ENCODE results near the gene TTLL10. TPM values are rescaled to one million over a fixed set of nuclear protein-coding genes. Genes with fewer than 3 reads are reported as not detected.

The TTLL10 gene
- total RNA-seq, 1 donor from 2014 or later, result 2.3 TPM

- no peak for DNase-seq (ENCODE audit: low spot score)
These were observed 32.2 kb downstream of the TTLL10 start for GRCh38 chr1:1205769-1206375.

GRCh38 chr1:1206376-1206965 is 32.8 kb downstream of the TTLL10 start, which contains the start of gene TNFRSF18:
Gene TNFRSF18 (minus strand): TSS chr1:1206592. CDS start chr1:1206571, 21 bp downstream.
- DNase-seq (ENCODE audit: low spot score), result no peak

- no peak for DNase-seq (ENCODE audit: low spot score)
These were observed 33.4 kb downstream of the TTLL10 start for GRCh38 chr1:1206966-1207531.

GRCh38 chr1:1207571-1207892 is 33.9 kb downstream of the TTLL10 start:
- no peak for DNase-seq (ENCODE audit: low spot score)

GRCh38 chr1:1208713-1209433 is 35.2 kb downstream of the TTLL10 start:
- no peak for DNase-seq (ENCODE audit: low spot score)

GRCh38 chr1:1210726-1211540 is 37.3 kb downstream of the TTLL10 start:
- DNase-seq (ENCODE audit: low spot score), result no peak

GRCh38 chr1:1211541-1212441 is 38.1 kb downstream of the TTLL10 start:
- DNase-seq (ENCODE audit: low spot score), result no peak

- DNase-seq (ENCODE audit: low spot score), result no peak
These were observed 39.2 kb downstream of the TTLL10 start for GRCh38 chr1:1212780-1213344.

GRCh38 chr1:1213345-1214265 is 39.9 kb downstream of the TTLL10 start, which contains the start of gene TNFRSF4:
Gene TNFRSF4 (minus strand): TSS chr1:1214153. CDS start chr1:1214127, 26 bp downstream.
- no peak for DNase-seq (ENCODE audit: low spot score)

GRCh38 chr1:1215080-1215676 is 41.5 kb downstream of the TTLL10 start:
- DNase-seq (ENCODE audit: low spot score), result no peak

GRCh38 chr1:1215881-1216605 is 42.4 kb downstream of the TTLL10 start:
- no peak for DNase-seq (ENCODE audit: low spot score)

GRCh38 chr1:1216770-1217620 is 43.3 kb downstream of the TTLL10 start:
- DNase-seq (ENCODE audit: low spot score), result no peak

GRCh38 chr1:1217621-1218523 is 44.2 kb downstream of the TTLL10 start:
- DNase-seq (ENCODE audit: low spot score), result no peak

GRCh38 chr1:1218524-1219200 is 45.0 kb downstream of the TTLL10 start:
- DNase-seq (ENCODE audit: low spot score), result no peak

GRCh38 chr1:1219341-1219740 is 45.7 kb downstream of the TTLL10 start:
- DNase-seq (ENCODE audit: low spot score), result no peak

- DNase-seq (ENCODE audit: low spot score), result no peak
These were observed 46.5 kb downstream of the TTLL10 start for GRCh38 chr1:1220197-1220596.
